ENCODE data around the gene SBF2. TPM values are rescaled to one million over a fixed set of nuclear protein-coding genes. Genes with fewer than 3 reads are reported as not detected.
"Not testable (repeated sequence)": the region's sequence is repeated elsewhere in the genome, so short reads cannot be mapped to it uniquely, and the experiment has no call there.

SBF2 gene
- total RNA-seq, 2 experiments from 2014 or later: 6.6 to 6.9 TPM

DNA sequence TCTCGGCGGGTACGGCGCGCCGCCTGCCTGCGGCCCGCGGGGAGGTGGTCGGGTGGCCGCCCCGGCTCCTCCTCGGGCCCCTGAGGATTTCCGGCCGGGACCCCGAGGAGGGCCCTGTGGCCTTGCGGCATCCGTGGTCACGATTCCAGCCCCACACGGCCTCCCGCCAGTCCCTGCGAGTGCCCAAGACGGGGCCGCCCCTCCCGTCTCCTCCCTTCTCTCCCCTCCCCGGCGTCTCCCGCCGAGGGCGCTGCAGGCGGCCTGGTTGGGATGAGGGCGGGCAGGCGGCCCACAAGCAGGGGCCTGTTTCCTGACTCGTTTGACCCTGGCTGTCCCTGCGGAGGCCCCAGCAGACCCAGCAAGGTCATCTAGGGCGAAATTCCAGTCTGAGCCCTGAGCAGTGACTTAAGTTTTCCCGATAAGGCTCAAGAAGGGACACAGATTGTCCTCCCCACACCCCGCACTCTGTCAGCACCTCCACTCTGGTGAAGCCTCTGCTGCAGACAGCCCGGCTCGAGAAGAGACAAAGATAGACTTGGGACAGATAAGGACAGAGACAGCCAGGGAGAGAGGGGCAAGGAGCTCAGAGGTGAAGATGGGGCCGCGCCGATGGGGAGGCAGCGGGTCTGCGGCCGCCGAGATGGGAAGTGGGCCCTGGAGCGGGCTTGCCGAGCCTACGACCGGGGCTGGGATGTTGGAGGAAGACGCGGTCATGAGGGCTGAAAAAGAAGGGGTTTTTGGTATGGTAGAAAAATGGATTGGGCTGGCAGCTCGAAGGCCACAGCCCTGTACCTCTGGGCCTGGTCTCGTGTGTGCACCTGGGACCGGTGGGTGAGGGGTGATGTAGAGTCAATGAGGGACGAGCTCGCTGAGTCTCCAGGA lies 535.1 kb downstream of the SBF2 start:
- ChIA-PET POLR2A (interaction anchor here (0.5 to 2.8 kb wide), 8 partner anchors 101 to 549 kb away, joined by 3 to 11 read pairs (median 4); partner anchors contain the start of gene WEE1), CTCF (interaction anchor here (0.7 to 4.5 kb wide), 15 partner anchors 10 to 566 kb away, joined by 3 to 55 read pairs (median 4); partner anchors contain the start of gene ADM)

- ChIA-PET POLR2A (interaction anchor here (0.5 to 2.8 kb wide), 4 partner anchors 102 to 200 kb away, joined by 3 to 11 read pairs (median 5); no protein-coding TSS in a partner anchor), CTCF (interaction anchor here (0.6 to 4.5 kb wide), 15 partner anchors 9 to 566 kb away, joined by 3 to 55 read pairs (median 4); partner anchors contain the start of gene ADM)
Observed at GRCh38 chr11:9757809-9758636, 536.0 kb downstream of the SBF2 start.

GRCh38 chr11:9756878-9757277 lies 537.1 kb downstream of the SBF2 start:
- CTCF ChIA-PET: interaction anchor here (0.9 to 1.6 kb wide), 2 partner anchors 215 to 551 kb away, joined by 4 to 5 read pairs; no protein-coding TSS in a partner anchor

GRCh38 chr11:9756461-9756860 lies 537.6 kb downstream of the SBF2 start:
- ChIA-PET POLR2A (no interaction called here), CTCF (interaction anchor here (0.9 to 1.6 kb wide), 2 partner anchors 216 to 551 kb away, joined by 4 to 5 read pairs; no protein-coding TSS in a partner anchor)

More at GRCh38 chr11:9756878-9757277, 537.1 kb downstream of the SBF2 start:
- POLR2A ChIA-PET: no interaction called here

DNA sequence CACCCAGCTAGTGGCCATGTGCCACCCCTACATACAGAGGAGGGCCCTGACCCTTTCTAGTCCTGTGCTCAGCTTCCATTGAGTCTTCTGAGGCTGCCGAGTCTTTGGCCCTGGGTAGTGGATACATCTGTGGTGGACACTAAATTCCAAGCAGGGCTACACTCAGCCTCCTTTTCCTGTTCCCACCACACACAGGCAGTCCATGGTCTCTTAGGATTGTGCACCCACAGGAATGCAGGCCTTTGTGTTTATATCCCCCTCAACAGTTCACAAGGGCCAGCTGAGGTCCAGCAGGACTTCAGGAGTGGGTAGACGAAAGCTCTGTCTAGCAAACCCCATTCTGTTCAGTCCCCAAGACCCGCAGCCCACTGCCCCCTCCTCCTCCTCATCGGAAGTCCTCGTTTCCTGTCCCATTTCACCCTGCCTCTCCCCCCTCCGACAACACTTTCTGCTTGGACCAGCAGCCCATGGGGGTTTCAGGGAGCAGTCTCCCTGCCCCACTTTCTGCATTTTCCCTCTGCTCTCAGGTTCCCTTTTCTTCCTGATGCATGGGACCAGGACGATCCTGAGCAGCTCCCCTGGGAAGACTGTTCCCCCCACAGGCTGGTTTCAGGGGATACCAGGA lies 538.3 kb downstream of the SBF2 start:
- POLR2A ChIA-PET: no interaction called here
- CTCF ChIA-PET: interaction anchor here (1.6 kb wide), 1 partner anchor 217 kb away, joined by 4 read pairs; no protein-coding TSS in a partner anchor

DNA sequence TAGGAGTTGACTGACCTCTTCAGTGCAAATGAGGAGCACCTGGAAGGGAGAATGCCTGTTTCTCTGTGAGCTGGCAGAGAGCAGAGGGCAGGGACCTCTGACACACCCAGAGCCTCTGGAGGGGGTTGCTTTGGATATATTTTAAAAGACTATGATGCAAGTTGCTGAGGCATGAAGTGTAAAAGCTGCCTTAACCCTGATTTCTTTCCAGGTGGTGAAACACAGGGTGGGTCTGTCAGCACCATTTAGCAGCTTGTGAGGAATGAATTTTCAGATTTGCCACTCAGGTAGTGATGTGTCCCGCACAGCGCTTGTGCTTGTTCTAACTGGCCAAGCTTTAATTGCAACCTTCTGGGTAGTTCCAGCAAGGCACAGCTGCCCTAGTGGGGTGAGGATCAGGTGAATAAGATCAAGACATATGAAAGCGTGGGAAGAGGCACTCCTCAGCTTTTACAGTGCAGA lies 540.0 kb downstream of the SBF2 start:
- CTCF ChIA-PET: no interaction called here
- POLR2A ChIA-PET: no interaction called here

- POLR2A ChIA-PET: interaction anchor here (0.6 to 0.8 kb wide), 2 partner anchors 34 to 218 kb away, joined by 3 read pairs; no protein-coding TSS in a partner anchor
- CTCF ChIA-PET: interaction anchor here (0.6 kb wide), 1 partner anchor 303 kb away, joined by 4 read pairs; no protein-coding TSS in a partner anchor
Observed at GRCh38 chr11:9753021-9753420, 541.0 kb downstream of the SBF2 start.

DNA sequence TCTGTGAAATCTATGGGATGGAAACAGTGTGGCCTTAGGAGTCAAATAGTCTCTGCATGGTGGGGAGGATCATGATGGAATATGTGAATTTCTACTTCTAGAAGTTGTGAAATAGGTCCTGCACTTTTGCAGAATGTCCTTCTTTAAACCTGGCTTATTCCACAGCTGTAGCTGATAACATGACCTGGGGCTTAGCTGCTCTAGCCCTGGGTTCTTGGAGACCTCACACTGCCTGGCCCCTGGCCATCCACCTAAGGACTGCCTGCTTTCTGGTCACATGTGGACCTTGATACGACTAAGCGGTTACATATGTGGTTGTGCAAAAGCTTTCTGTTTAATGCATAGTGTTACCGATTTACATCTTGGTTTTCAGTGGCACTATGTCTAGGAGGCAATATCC lies 541.9 kb downstream of the SBF2 start:
- ChIA-PET POLR2A (no interaction called here), CTCF (interaction anchor here (0.5 kb wide), 1 partner anchor 241 kb away, joined by 3 read pairs; no protein-coding TSS in a partner anchor)

DNA sequence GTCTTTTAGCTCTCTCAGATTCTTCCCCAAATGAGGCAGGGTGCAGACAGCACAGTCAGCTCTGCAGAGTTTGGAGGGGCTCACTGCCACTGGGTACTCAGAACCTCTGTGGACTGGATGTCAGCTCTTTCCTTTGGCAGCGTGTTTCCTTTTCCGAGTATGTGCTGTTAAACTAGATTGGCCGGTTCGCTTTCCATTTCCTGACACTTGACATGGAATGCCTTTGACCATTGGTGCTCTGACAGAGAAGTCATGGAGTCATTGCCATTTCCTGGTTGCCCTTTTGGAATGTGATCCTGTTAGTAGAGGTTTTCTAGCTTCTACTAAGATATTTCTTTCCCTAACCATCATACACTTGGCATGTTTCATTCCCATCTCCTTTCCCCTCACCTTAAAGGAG lies 543.5 kb downstream of the SBF2 start:
- POLR2A ChIA-PET: interaction anchor here (0.8 kb wide), 1 partner anchor 48 kb away, joined by 3 read pairs; no protein-coding TSS in a partner anchor
- CTCF ChIA-PET: interaction anchor here (0.9 to 4.7 kb wide), 3 partner anchors 137 to 215 kb away, joined by 4 to 41 read pairs (median 11); no protein-coding TSS in a partner anchor

- ChIA-PET POLR2A (interaction anchor here (0.7 to 0.9 kb wide), 2 partner anchors 136 to 171 kb away, joined by 3 to 4 read pairs; no protein-coding TSS in a partner anchor), CTCF (interaction anchor here (0.6 to 4.7 kb wide), 13 partner anchors 8 to 993 kb away, joined by 3 to 41 read pairs (median 3); partner anchors contain the start of gene IPO7)
Observed at GRCh38 chr11:9748361-9748970, 545.6 kb downstream of the SBF2 start.

DNA sequence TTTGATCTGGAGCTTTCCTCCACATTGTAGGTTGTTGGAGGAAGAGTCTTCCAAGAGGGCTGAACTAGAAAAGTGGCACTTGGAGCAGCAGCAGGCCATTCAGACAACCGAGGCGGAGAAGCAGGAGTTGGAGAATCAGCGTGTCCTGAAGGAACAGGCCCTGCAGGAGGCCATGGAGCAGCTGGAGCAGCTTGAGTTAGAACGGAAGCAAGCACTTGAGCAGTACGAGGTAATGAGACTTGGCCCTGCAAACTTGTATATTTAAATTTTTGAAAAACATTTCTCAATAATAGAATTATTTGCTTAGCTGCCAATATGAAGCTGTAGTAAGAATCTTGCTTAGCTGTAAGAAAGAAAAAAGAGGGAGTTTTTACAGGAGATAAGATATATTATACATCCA lies 546.2 kb downstream of the SBF2 start:
- ChIA-PET CTCF (interaction anchor here (0.6 to 4.7 kb wide), 10 partner anchors 7 to 363 kb away, joined by 3 to 41 read pairs (median 4); partner anchors contain the start of gene IPO7), POLR2A (interaction anchor here (0.7 to 0.9 kb wide), 2 partner anchors 135 to 171 kb away, joined by 3 to 4 read pairs; no protein-coding TSS in a partner anchor)

DNA sequence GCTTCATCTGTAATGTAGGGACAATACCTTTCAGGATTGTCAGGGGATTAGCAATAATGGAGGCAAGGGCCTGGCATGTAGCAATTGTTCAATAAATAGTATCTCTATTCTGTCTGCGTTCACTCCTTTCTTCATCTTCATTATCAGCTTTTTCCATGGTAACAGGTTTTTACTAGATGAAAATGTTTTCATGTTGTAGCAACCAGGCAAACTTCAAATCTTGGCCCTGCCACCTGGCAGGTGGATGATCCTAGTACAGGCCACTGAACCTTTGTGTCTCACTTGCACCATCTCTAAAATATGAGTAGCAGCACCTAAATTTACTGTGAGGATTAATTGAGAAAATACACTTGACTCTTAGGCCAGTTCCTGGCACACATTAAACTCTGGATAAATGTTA lies 546.8 kb downstream of the SBF2 start:
- POLR2A ChIA-PET: no interaction called here
- CTCF ChIA-PET: interaction anchor here (0.6 to 4.7 kb wide), 3 partner anchors 12 to 134 kb away, joined by 3 to 41 read pairs (median 26); no protein-coding TSS in a partner anchor

DNA sequence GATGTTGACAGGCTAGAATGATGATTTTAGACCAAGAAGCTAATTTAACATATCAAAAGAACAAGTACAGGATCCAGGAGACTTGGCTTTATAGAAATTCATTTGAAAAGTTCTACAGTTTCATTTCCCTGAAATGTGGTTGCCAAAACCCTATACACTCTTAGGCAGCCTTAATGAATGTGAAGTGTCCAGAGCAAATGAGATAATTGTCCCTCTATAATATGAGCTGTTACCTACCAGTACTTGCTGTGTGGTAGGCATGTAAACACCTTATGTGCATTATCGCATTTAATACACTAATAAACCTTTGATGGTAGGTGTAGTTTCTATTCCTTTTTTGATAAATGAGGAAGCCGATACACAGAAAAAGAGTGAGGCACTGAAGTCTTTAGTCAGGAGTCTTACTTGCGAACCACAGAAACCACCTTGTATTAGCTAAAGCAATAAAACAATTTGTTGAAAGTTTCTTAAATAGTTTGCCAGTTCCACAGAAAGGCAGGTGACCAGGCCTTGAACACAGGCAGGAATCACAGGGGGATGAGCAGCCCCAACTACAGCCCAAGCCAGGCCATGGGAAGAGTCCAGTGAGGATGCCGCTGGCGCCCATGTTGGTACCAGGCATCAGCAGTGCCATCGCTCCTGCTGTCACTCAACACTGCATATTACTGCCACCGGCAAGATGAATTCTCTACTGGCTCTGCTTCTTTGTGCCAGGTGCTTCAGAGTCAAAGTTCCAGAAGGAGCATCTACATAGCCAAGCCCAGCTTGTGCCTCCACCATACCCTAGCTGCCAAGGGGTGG lies 548.4 kb downstream of the SBF2 start:
- CTCF ChIA-PET: interaction anchor here (1.0 kb wide), 1 partner anchor 211 kb away, joined by 4 read pairs; no protein-coding TSS in a partner anchor
- POLR2A ChIA-PET: no interaction called here

DNA sequence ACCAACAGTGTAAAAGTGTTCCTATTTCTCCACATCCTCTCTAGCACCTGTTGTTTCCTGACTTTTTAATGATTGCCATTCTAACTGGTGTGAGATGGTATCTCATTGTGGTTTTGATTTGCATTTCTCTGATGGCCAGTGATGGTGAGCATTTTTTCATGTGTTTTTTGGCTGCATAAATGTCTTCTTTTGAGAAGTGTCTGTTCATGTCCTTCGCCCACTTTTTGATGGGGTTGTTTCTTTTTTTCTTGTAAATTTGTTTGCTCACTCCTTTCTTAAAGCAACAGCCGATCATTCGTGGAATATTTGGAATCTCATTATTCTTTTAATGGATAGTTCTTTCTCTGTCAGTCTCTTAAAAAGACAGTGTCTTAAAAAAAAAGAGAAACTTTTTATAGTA lies 550.5 kb downstream of the SBF2 start:
- CTCF ChIA-PET, POLR2A ChIA-PET: not testable (repeated sequence)

DNA sequence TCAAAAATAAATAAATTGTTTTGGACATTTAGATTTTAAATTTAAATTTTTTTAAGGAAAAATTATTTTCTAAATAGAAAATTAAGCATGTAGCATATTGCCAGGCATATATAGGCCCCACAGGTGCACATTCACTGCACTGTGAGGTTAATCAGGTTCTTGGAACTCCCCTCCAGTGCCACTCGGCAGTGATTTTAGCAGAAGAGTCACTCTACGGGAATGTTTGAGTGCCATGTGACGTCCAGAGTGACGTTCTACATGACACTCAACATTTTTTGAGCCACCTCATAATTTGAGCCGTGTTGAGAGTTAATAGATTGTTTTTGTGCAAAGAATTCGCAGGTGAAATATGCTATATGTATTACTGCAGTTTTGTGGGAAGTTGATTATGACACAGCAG lies 552.8 kb downstream of the SBF2 start:
- ChIA-PET POLR2A (no interaction called here), CTCF (interaction anchor here (0.6 to 2.2 kb wide), 2 partner anchors 7 to 102 kb away, joined by 3 to 5 read pairs; no protein-coding TSS in a partner anchor)

GRCh38 chr11:9740202-9740883 lies 553.7 kb downstream of the SBF2 start:
- POLR2A ChIA-PET: no interaction called here

More at GRCh38 chr11:9740202-9740883, 553.7 kb downstream of the SBF2 start:
- CTCF ChIA-PET: interaction anchor here (2.2 kb wide), 1 partner anchor 8 kb away, joined by 5 read pairs; no protein-coding TSS in a partner anchor

Data from activated CD8-positive, alpha-beta memory T cell treated with anti-CD3 and anti-CD28 coated beads for 36 hours (primary cell).